GM12878 (cell line): ENCODE results near the gene ZNF10. TPM values are rescaled to one million over a fixed set of nuclear protein-coding genes. Genes with fewer than 3 reads are reported as not detected.

Experiments
- ATAC-seq: fragments of 200-7000 bp; cut with Tn5 transposase; 3 replicates; pipeline ENCODE4 v1.9.1; 2020; ENCODE audit warnings: mild to moderate bottlenecking, moderate library complexity
- BruUV-seq: library from RNA; stranded (reverse); fragments of 400-500 nt; replicated peaks from 2 replicates; lab custom pipeline; 2021; lab: Mats Ljungman, UMichigan
- CTCF ChIA-PET: fragments of 300-600 bp; sonication (Branson Sonifier 250); formaldehyde crosslinking; extraction: SDS; loops from one replicate; lab custom pipeline; 2021; ENCODE audit warnings: inconsistent platforms; lab: Yijun Ruan, JAX
- POLR2A ChIA-PET: fragments of 350-600 bp; formaldehyde crosslinking; extraction: SDS; loops from one replicate; lab custom pipeline; 2021; ENCODE audit warnings: inconsistent platforms; lab: Charles Lee
- RAD21 ChIA-PET: fragments of 300-600 bp; sonication (Branson Sonifier 250); formaldehyde crosslinking; loops from one replicate; lab custom pipeline; 2023; ENCODE audit warnings: antibody characterized with exemption; ENCODE audit not compliant: unreplicated experiment; lab: Charles Lee
- SMC1A ChIA-PET: fragments of 300-600 bp; sonication (Branson Sonifier 250); formaldehyde crosslinking; loops from one replicate; lab custom pipeline; 2023; ENCODE audit not compliant: unreplicated experiment, uncharacterized antibody; lab: Charles Lee
- DNase-seq: peaks from one replicate; pipeline ENCODE4 v3.0.0-alpha.2; 2011; ENCODE audit warnings: low read depth, low spot score
- FAIRE-seq: peaks from 3 replicates; lab custom pipeline; 2011; peaks lifted over from hg19 to GRCh38; lab: Jason Lieb, UNC
- H2AFZ ChIP-seq: 2 replicates; pipeline ENCODE4 v1.6.0; 2011; ENCODE audit warnings: low read depth, low read length, control low read depth; ENCODE audit not compliant: control insufficient read depth
- H3K27ac ChIP-seq: 2 replicates; pipeline ENCODE4 v1.5.1; 2011; ENCODE audit warnings: control low read depth; ENCODE audit not compliant: control insufficient read depth, insufficient read depth
- H3K27me3 ChIP-seq, 2 experiments: replicated peaks in 1 of 2; 2 replicates each; pipeline versions ENCODE4 v1.6.0 to v1.6.1; 2011; ENCODE audit warnings: low read length in 1 of 2; ENCODE audit not compliant: control insufficient read depth in 2 of 2, insufficient read depth in 2 of 2
- H3K36me3 ChIP-seq, 2 experiments: 2 replicates each; pipeline ENCODE4 v1.5.1; 2011; ENCODE audit warnings: low read length in 1 of 2; ENCODE audit not compliant: control insufficient read depth in 2 of 2, insufficient read depth in 2 of 2
- H3K4me1 ChIP-seq: 2 replicates; pipeline ENCODE4 v1.6.1; 2011; ENCODE audit warnings: mild to moderate bottlenecking, low read length, moderate library complexity, mixed read lengths; ENCODE audit not compliant: control insufficient read depth, insufficient read depth
- H3K4me2 ChIP-seq: 2 replicates; pipeline ENCODE4 v1.6.0; 2011; ENCODE audit warnings: control low read depth; ENCODE audit not compliant: control insufficient read depth, insufficient read depth
- H3K4me3 ChIP-seq: fragments of 200-600 bp; sonication (generic); 2 replicates; pipeline ENCODE4 v1.5.1; 2016
- H3K79me2 ChIP-seq: 2 replicates; pipeline ENCODE4 v1.6.0; 2011; ENCODE audit warnings: low read length; ENCODE audit not compliant: control insufficient read depth, insufficient read depth
- H3K9ac ChIP-seq: 2 replicates; pipeline ENCODE4 v1.8.0; 2011; ENCODE audit warnings: low read length, control low read depth, mixed read lengths; ENCODE audit not compliant: control insufficient read depth, insufficient read depth
- H3K9me3 ChIP-seq: replicated peaks from 3 replicates; pipeline ENCODE4 v1.5.1; 2011; ENCODE audit warnings: mild to moderate bottlenecking, low read length; ENCODE audit not compliant: control insufficient read depth, insufficient read depth
- H4K20me1 ChIP-seq: 2 replicates; pipeline ENCODE4 v1.6.0; 2011; ENCODE audit not compliant: control insufficient read depth, insufficient read depth
- BACH1 ChIP-seq: fragments of 450-650 bp; IDR thresholded peaks from 2 replicates; pipeline ENCODE4 v1.6.1; 2017; ENCODE audit warnings: mild to moderate bottlenecking, borderline replicate concordance
- CBX3 ChIP-seq: fragments of 200-600 bp; sonication (generic); IDR thresholded peaks from 2 replicates; pipeline ENCODE4 v1.6.1; 2016; ENCODE audit warnings: low read depth, borderline replicate concordance
- CREB1 ChIP-seq: IDR thresholded peaks from 2 replicates; pipeline ENCODE4 v1.6.1; 2012; ENCODE audit warnings: low read depth, mild to moderate bottlenecking, inconsistent platforms
- HCFC1 ChIP-seq: fragments of 150-350 bp; IDR thresholded peaks from 2 replicates; pipeline ENCODE4 v1.6.1; 2014; ENCODE audit warnings: low read length
- SMAD1 ChIP-seq: fragments of 450-650 bp; IDR thresholded peaks from 2 replicates; pipeline ENCODE4 v1.6.1; 2018; ENCODE audit warnings: mild to moderate bottlenecking, low read depth; ENCODE audit not compliant: partially characterized antibody
- SREBF2 ChIP-seq: IDR thresholded peaks from 2 replicates; pipeline ENCODE4 v1.6.1; 2012; ENCODE audit warnings: mild to moderate bottlenecking, low read length
- WGBS: methylation state at CpG from one replicate; pipeline ENCODE4 v1.1.6; 2016; ENCODE audit warnings: low lambda C conversion rate; ENCODE audit not compliant: insufficient replicate concordance, insufficient coverage; ENCODE audit errors: missing lambda C conversion rate; 5-methylcytosine and 5-hydroxymethylcytosine counted together
- in situ Hi-C: fragments of 300-500 bp; cut with MboI; formaldehyde crosslinking; loops from 9 replicates; pipeline ENCODE4 v1.14.3; 2018; ENCODE audit warnings: mixed read lengths
- intact Hi-C: fragments of 100-400 bp; cut with micrococcal nuclease; formaldehyde crosslinking; loops from one replicate; pipeline ENCODE4 v1.14.2; 2022; ENCODE audit not compliant: unreplicated experiment
- polyA plus RNA-seq, 11 experiments: library from polyadenylated mRNA; depleted of rRNA in 4 of 11; unstranded in 6 of 11; stranded (reverse) in 5 of 11; fragments of >200 nt; fragmentation: Nextera tagmentation in 4 of 11; fragmentation: Illumina TruSeq in 1 of 11; extraction: Ambion mirVana in 4 of 11; extraction: Trizol in 1 of 11; gene quantifications; 1 replicate in 1 of 11; 2 replicates in 10 of 11; pipeline versions ENCODE4 v1.2.1 to v1.2.3, GENCODE V29; 2011 to 2016; ENCODE audit warnings: inconsistent platforms in 2 of 11, missing spikeins in 2 of 11, low read depth in 1 of 11
- total RNA-seq, 4 experiments: library from RNA; depleted of rRNA in 3 of 4; stranded (reverse); fragments of >200 nt in 3 of 4; fragmentation: Illumina TruSeq in 1 of 4; extraction: Trizol in 1 of 4; gene quantifications; 2 replicates each; pipeline versions ENCODE4 v1.2.1 to v1.2.3, GENCODE V29; 2013 to 2021
- TF ChIP-seq, protein P1 (sequence below): fragments of 450-650 bp; IDR thresholded peaks from 2 replicates; pipeline ENCODE4 v1.6.1; 2018; ENCODE audit warnings: borderline replicate concordance, mild to moderate bottlenecking; ENCODE audit not compliant: partially characterized antibody
- TF ChIP-seq, protein P2 (sequence below): fragments of 150-350 bp; IDR thresholded peaks from 2 replicates; pipeline ENCODE4 v1.6.1; 2016; ENCODE audit warnings: low read depth, low read length

The ZNF10 gene
- total and polyA plus RNA-seq, 10 of the 15 experiments (the other 5 are each of a cell fraction or from before 2014, with no cell fraction given): 1.7 to 4.2 (median 2.9) TPM

DNA sequence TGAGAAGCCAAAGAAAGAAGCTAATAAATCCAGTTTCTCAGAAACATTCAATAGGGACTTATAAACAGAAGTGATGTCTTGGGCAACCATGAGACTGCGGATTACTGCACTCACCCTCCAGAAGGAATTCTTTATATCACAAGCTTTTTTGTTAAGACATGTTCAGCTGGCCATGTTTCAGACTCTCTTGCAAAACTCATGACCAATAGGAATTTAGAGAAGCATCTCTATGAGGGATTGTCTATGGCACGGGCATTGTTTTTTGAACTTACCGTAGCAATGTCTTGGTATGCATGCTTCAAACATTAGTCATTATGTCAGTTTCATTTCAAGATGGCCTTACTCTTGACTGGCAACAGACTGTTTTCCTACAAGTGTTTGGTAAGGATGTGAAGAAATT is 35.3 kb downstream of the ZNF10 start (continued):
- TF ChIP-seq BACH1 (no peak), SREBF2 (no peak), SMAD1 (no peak), CBX3 (no peak), CREB1 (no peak)
- TF ChIP-seq, protein P1, sequence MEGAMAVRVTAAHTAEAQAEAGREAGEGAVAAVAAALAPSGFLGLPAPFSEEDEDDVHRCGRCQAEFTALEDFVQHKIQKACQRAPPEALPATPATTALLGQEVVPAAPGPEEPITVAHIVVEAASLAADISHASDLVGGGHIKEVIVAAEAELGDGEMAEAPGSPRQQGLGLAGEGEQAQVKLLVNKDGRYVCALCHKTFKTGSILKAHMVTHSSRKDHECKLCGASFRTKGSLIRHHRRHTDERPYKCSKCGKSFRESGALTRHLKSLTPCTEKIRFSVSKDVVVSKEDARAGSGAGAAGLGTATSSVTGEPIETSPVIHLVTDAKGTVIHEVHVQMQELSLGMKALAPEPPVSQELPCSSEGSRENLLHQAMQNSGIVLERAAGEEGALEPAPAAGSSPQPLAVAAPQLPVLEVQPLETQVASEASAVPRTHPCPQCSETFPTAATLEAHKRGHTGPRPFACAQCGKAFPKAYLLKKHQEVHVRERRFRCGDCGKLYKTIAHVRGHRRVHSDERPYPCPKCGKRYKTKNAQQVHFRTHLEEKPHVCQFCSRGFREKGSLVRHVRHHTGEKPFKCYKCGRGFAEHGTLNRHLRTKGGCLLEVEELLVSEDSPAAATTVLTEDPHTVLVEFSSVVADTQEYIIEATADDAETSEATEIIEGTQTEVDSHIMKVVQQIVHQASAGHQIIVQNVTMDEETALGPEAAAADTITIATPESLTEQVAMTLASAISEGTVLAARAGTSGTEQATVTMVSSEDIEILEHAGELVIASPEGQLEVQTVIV: no peak

DNA sequence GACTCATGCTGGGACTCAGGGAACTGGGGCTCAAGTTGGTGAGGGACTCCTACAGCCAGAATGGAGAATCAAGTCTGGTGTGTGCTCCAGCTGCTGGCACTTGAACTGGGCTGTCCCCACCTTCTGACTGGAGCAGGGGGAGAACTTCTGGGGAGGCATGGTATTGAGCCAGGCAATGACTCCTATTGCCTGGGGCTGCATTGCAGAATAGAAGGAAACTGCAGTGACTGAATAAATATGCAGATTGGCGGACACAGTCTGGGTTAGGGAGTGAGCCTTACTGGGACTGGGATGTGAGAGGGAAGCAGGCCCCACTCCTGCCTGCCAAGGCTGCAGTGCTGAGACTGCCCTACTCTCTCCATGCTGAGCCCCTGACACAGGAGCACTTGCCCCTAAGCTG is 42.1 kb downstream of the ZNF10 start:
- in situ Hi-C loops: no loop called here
- CTCF ChIA-PET: no interaction called here
- H3K27ac ChIP-seq: no peak overlapping the region

More for the DNA sequence above, 42.1 kb downstream of the ZNF10 start:
- DNase-seq: no peak
- intact Hi-C loops: no loop called here
- no peaks in the 10 kb centered on the region for H3K27me3 ChIP-seq
- WGBS: 10% methylated on average over 1 of the region's 1 CpG
- no peaks in the 10 kb centered on the region for H3K4me1 ChIP-seq
- FAIRE-seq: no peak
- H3K79me2 ChIP-seq: no peaks in the 10 kb centered on the region
- TF ChIP-seq, protein P2, sequence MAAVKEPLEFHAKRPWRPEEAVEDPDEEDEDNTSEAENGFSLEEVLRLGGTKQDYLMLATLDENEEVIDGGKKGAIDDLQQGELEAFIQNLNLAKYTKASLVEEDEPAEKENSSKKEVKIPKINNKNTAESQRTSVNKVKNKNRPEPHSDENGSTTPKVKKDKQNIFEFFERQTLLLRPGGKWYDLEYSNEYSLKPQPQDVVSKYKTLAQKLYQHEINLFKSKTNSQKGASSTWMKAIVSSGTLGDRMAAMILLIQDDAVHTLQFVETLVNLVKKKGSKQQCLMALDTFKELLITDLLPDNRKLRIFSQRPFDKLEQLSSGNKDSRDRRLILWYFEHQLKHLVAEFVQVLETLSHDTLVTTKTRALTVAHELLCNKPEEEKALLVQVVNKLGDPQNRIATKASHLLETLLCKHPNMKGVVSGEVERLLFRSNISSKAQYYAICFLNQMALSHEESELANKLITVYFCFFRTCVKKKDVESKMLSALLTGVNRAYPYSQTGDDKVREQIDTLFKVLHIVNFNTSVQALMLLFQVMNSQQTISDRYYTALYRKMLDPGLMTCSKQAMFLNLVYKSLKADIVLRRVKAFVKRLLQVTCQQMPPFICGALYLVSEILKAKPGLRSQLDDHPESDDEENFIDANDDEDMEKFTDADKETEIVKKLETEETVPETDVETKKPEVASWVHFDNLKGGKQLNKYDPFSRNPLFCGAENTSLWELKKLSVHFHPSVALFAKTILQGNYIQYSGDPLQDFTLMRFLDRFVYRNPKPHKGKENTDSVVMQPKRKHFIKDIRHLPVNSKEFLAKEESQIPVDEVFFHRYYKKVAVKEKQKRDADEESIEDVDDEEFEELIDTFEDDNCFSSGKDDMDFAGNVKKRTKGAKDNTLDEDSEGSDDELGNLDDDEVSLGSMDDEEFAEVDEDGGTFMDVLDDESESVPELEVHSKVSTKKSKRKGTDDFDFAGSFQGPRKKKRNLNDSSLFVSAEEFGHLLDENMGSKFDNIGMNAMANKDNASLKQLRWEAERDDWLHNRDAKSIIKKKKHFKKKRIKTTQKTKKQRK: no peak
- no peak for TF ChIP-seq HCFC1
- no TSS peak for BruUV-seq
- H3K4me2 ChIP-seq: no peak overlapping the region
- SMC1A ChIA-PET: no interaction called here
- H2AFZ ChIP-seq: no peak overlapping the region
- H3K36me3 ChIP-seq: no peaks in the 10 kb centered on the region
- H3K4me3 ChIP-seq: no peak overlapping the region
- POLR2A ChIA-PET: no interaction called here
- no peaks in the 10 kb centered on the region for H4K20me1 ChIP-seq
- RAD21 ChIA-PET: no interaction called here
- H3K9me3 ChIP-seq: peaks cover 9% of the 10 kb centered on the region; the same call in 2 of the 3 replicates
- no peak overlapping the region for H3K9ac ChIP-seq
- ATAC-seq: no peak
